ENCODE measurements around the gene ROBO2.

- TF ChIP-seq CTCF (IDR thresholded peaks at IDR 0.05): no peak
- no peak for TF ChIP-seq POLR2A (IDR thresholded peaks at IDR 0.05)
Observed at GRCh38 chr3:77618686-77619085, 578.8 kb downstream of the ROBO2 start.

Data from esophagus squamous epithelium (tissue), 4 donors.